Thyroid gland (tissue), 4 donors: ENCODE results near the gene AMIGO3.

Experiments used
- POLR2A ChIP-seq, 2 donors: fragments of 450-650 bp; IDR thresholded peaks; one replicate each; pipeline ENCODE4 v1.6.1; 2017; ENCODE audit warnings: antibody characterized with exemption in 2 of 2, mild to moderate bottlenecking in 2 of 2, moderate library complexity in 1 of 2
- TF ChIP-seq, protein P1 (sequence below), 6 experiments: fragments of 200-600 bp in 3 of 6; fragments of 450-650 bp in 3 of 6; sonication (generic) in 3 of 6; IDR thresholded peaks; one replicate each; pipeline ENCODE4 v1.5.1; 2016 to 2019; ENCODE audit warnings: antibody characterized with exemption in 6 of 6, mild to moderate bottlenecking in 2 of 6, inconsistent platforms in 1 of 6, moderate library complexity in 1 of 6

GRCh38 chr3:49733551-49733950 is 14.1 kb upstream of the AMIGO3 start:
- TF ChIP-seq POLR2A (IDR thresholded peaks at IDR 0.05), result no peak
- TF ChIP-seq, protein P1, sequence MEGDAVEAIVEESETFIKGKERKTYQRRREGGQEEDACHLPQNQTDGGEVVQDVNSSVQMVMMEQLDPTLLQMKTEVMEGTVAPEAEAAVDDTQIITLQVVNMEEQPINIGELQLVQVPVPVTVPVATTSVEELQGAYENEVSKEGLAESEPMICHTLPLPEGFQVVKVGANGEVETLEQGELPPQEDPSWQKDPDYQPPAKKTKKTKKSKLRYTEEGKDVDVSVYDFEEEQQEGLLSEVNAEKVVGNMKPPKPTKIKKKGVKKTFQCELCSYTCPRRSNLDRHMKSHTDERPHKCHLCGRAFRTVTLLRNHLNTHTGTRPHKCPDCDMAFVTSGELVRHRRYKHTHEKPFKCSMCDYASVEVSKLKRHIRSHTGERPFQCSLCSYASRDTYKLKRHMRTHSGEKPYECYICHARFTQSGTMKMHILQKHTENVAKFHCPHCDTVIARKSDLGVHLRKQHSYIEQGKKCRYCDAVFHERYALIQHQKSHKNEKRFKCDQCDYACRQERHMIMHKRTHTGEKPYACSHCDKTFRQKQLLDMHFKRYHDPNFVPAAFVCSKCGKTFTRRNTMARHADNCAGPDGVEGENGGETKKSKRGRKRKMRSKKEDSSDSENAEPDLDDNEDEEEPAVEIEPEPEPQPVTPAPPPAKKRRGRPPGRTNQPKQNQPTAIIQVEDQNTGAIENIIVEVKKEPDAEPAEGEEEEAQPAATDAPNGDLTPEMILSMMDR (IDR thresholded peaks at IDR 0.05), result no peak
